Lung (tissue), 12 donors: ENCODE measurements around the gene CDS1. TPM values are rescaled to one million over a fixed set of nuclear protein-coding genes. Genes with fewer than 3 reads are reported as not detected.
A peak's percentile ranks its signal among the peaks of the same experiment; 100 is the strongest.

ENCODE experiments used
- ATAC-seq: fragments of 200-7000 bp; cut with Tn5 transposase; one replicate; pipeline ENCODE4 v1.9.1; 2020; ENCODE audit warnings: moderate number of reproducible peaks; ENCODE audit not compliant: insufficient read depth, low FRiP score
- DNase-seq, 3 donors: peaks; one replicate each; pipeline ENCODE4 v3.0.0-alpha.2; 2013 to 2017
- H3K27ac ChIP-seq, 2 donors: one replicate each; pipeline ENCODE4 v1.5.1; 2013; ENCODE audit warnings: mild to moderate bottlenecking in 2 of 2, moderate library complexity in 2 of 2, control low read depth in 1 of 2, inconsistent platforms in 1 of 2, low read depth in 1 of 2, low read length in 1 of 2
- H3K27me3 ChIP-seq, 3 donors: one replicate each; pipeline ENCODE4 v1.5.1; 2013; ENCODE audit warnings: low read length in 2 of 3; ENCODE audit not compliant: control insufficient read depth in 3 of 3, insufficient read depth in 3 of 3
- H3K36me3 ChIP-seq, 4 donors: one replicate each; pipeline ENCODE4 v1.5.1; 2013; ENCODE audit warnings: low read length in 4 of 4, mild to moderate bottlenecking in 1 of 4, moderate library complexity in 1 of 4; ENCODE audit not compliant: control insufficient read depth in 4 of 4, insufficient read depth in 4 of 4
- H3K4me1 ChIP-seq, 5 donors: one replicate each; pipeline ENCODE4 v1.5.1; 2013; ENCODE audit warnings: low read length in 5 of 5, mild to moderate bottlenecking in 2 of 5, moderate library complexity in 1 of 5; ENCODE audit not compliant: control insufficient read depth in 5 of 5, insufficient read depth in 5 of 5
- H3K4me3 ChIP-seq: one replicate; pipeline ENCODE4 v1.5.1; 2013; ENCODE audit warnings: mild to moderate bottlenecking, control low read depth, moderate library complexity
- H3K9ac ChIP-seq, 2 donors: one replicate each; pipeline ENCODE4 v1.5.1; 2013; ENCODE audit warnings: low read length in 2 of 2, control low read depth in 1 of 2; ENCODE audit not compliant: insufficient read depth in 1 of 2
- H3K9me3 ChIP-seq, 4 donors: one replicate each; pipeline ENCODE4 v1.5.1; 2013; ENCODE audit warnings: low read length in 3 of 4, mild to moderate bottlenecking in 1 of 4, moderate library complexity in 1 of 4; ENCODE audit not compliant: control insufficient read depth in 4 of 4, insufficient read depth in 3 of 4
- WGBS, 2 donors: extraction: QIAGEN DNeasy Blood & Tissue Kit; methylation state at CpG; one replicate each; pipeline ENCODE4 v1.1.7; 2013; 5-methylcytosine and 5-hydroxymethylcytosine counted together
- polyA plus RNA-seq, 2 donors: library from polyadenylated mRNA; stranded (reverse); fragments of 200-250 nt; gene quantifications; one replicate each; pipeline ENCODE4 v1.2.1, GENCODE V29; 2013
- total RNA-seq, 2 donors: library from RNA; depleted of rRNA in 1 of 2; stranded (reverse); fragments of >200 nt in 1 of 2; gene quantifications; one replicate each; pipeline ENCODE4 v1.2.1, GENCODE V29; 2014 to 2021
- TF ChIP-seq, protein P1 (sequence below): IDR thresholded peaks from 2 replicates; pipeline ENCODE4 v1.5.1; 2012; ENCODE audit warnings: mild to moderate bottlenecking; ENCODE audit errors: control extremely low read depth, extremely low read depth
- donor health status: control.
- donor health status: control.
- donor health status: Bipolar disorder and iron deficiency.
- donor health status: healthy.
- donor health status: DM: yes; HTN: yes; CAD: no.

The CDS1 gene
- total and polyA plus RNA-seq, 4 donors: 10.7 to 32.7 (median 18.8) TPM

DNA sequence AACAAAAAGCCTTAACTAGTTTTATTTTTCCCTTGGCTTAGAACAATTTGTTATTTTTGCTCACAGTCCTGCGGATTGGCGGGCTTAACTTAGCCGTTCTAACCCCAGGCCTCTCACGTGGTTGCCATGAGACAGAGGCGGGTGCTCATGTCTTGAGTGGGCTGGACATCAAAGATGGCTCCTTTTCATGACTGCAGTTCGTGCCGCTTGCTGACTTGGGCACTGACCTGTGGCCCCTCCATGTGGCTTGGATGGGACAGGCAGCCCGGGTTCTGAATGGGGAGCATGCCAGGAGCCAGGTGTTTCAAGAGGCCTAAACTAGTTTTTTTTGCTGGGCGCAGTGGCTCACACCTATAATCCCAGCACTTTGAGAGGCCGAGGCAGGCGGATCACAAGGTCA is 40.7 kb downstream of the CDS1 start:
- no peak overlapping the region for H3K27ac ChIP-seq
- no peak for ATAC-seq
- no peaks in the 10 kb centered on the region for H3K27me3 ChIP-seq
- no peak for DNase-seq
- no peaks in the 10 kb centered on the region for H3K4me1 ChIP-seq
- no peaks in the 10 kb centered on the region for H3K36me3 ChIP-seq
- WGBS, 2 donors: 96% methylated on average over 11 of the region's 11 CpGs
- TF ChIP-seq, protein P1, sequence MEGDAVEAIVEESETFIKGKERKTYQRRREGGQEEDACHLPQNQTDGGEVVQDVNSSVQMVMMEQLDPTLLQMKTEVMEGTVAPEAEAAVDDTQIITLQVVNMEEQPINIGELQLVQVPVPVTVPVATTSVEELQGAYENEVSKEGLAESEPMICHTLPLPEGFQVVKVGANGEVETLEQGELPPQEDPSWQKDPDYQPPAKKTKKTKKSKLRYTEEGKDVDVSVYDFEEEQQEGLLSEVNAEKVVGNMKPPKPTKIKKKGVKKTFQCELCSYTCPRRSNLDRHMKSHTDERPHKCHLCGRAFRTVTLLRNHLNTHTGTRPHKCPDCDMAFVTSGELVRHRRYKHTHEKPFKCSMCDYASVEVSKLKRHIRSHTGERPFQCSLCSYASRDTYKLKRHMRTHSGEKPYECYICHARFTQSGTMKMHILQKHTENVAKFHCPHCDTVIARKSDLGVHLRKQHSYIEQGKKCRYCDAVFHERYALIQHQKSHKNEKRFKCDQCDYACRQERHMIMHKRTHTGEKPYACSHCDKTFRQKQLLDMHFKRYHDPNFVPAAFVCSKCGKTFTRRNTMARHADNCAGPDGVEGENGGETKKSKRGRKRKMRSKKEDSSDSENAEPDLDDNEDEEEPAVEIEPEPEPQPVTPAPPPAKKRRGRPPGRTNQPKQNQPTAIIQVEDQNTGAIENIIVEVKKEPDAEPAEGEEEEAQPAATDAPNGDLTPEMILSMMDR: no peak
- no peak overlapping the region for H3K4me3 ChIP-seq
- no peaks in the 10 kb centered on the region for H3K9me3 ChIP-seq
- H3K9ac ChIP-seq: no peak overlapping the region

DNA sequence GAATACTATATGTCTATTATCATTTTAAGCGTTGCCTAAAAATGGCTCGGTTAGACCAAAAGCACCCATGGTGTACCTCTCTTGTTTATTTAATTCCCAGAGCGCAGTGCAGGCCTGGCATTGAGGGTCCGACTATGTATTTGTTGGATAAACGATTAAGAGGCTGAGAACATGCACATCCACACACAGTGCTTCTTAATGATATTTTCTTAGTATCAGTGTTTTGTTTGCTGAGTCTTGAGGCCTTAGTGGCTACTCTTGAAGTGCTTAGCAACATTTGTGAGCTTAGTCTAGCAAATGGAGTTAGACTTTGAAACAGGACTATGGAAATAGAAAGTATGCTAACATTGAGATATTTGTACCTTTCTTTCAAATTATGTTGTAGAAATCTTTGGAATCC is 43.7 kb downstream of the CDS1 start:
- no peaks in the 10 kb centered on the region for H3K27me3 ChIP-seq
- no peaks in the 10 kb centered on the region for H3K36me3 ChIP-seq
- H3K9me3 ChIP-seq: no peaks in the 10 kb centered on the region
- WGBS, 2 donors: 84 to 90% methylated on average over 5 of the region's 5 CpGs
- no peak overlapping the region for H3K9ac ChIP-seq
- DNase-seq (no peak), ATAC-seq (no peak)
- TF ChIP-seq, protein P1: no peak
- H3K27ac ChIP-seq: no peak overlapping the region
- H3K4me1 ChIP-seq: no peaks in the 10 kb centered on the region
- H3K4me3 ChIP-seq: no peak overlapping the region

DNA sequence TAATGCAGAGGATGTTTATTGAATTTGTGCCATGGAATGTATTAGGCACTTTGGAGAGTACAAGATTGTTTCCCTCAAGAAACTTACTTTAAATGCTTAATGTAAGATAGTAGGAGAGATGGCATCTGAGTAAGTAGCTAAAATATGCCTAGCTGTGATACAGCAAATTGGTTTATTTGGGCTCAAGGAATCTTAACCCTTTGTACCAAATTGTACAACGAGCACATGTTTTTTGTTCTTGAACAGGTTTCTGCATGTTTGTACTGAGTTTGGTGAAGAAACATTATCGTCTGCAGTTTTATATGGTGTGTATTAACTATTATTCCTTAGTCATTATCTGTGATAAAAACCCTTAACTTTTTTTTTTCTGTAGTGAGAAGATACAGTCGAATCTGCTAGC is 48.6 kb downstream of the CDS1 start:
- Histone ChIP-seq H3K27ac (no peak overlapping the region), H3K4me3 (no peak overlapping the region), H3K4me1 (no peaks in the 10 kb centered on the region), H3K27me3 (no peaks in the 10 kb centered on the region), H3K36me3 (no peaks in the 10 kb centered on the region), H3K9me3 (no peaks in the 10 kb centered on the region), H3K9ac (no peak overlapping the region)
- 84 to 87% methylated on average over 3 of the region's 3 CpGs for whole genome bisulfite sequencing, 2 donors
- TF ChIP-seq, protein P1: no peak
- ATAC-seq (no peak), DNase-seq (no peak)

DNA sequence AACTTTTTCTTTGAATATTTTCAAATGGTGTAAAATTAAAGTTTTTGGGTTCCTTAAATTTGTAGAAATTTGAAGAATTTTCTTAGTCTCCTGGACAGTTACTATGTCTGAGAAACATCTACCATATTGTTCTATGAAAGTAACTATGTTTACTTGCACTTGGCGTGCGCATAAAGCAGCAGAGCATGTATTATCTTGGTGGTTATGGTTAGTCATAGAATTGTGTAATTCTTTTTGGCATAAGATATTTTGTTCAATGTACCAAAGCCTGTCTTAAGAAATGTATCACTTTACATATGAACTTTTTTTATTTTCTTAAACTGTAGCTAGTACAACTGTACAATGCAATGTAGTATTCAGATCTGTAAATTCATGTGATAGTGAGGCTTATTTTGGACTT is 49.2 kb downstream of the CDS1 start:
- no peak for DNase-seq
- 89 to 91% methylated on average over 2 of the region's 2 CpGs for WGBS, 2 donors

More for the DNA sequence above, 49.2 kb downstream of the CDS1 start:
- H3K27me3 ChIP-seq: no peaks in the 10 kb centered on the region
- H3K9ac ChIP-seq: no peak overlapping the region
- TF ChIP-seq, protein P1: no peak
- H3K4me1 ChIP-seq: no peaks in the 10 kb centered on the region
- no peaks in the 10 kb centered on the region for H3K36me3 ChIP-seq
- no peak overlapping the region for H3K4me3 ChIP-seq
- ATAC-seq: peak; percentile 41
- H3K9me3 ChIP-seq: no peaks in the 10 kb centered on the region
- H3K27ac ChIP-seq: no peak overlapping the region
